WTC11 (cell line): ENCODE data around the gene NPAS2. TPM values are rescaled to one million over a fixed set of nuclear protein-coding genes. Genes with fewer than 3 reads are reported as not detected.

Experiments used
- ATAC-seq: fragments of 200-7000 bp; cut with Tn5 transposase; 2 replicates; pipeline ENCODE4 v1.10.0; 2021; ENCODE audit warnings: mild to moderate bottlenecking, moderate library complexity
- CTCF ChIA-PET: fragments of 300-600 bp; sonication (Branson Sonifier 250); formaldehyde crosslinking; loops from one replicate; lab custom pipeline; 2021; ENCODE audit warnings: antibody characterized with exemption; lab: Charles Lee
- POLR2A ChIA-PET: fragments of 350-600 bp; sonication (Branson Sonifier 250); formaldehyde crosslinking; loops from one replicate; lab custom pipeline; 2021; ENCODE audit warnings: antibody characterized with exemption; lab: Charles Lee
- DNase-seq: peaks from one replicate; pipeline ENCODE4 v3.0.0; 2021; ENCODE audit warnings: low spot score
- H3K27ac Mint-ChIP-seq: 2 replicates; pipeline ENCODE4 v1.8.0; 2021; ENCODE audit warnings: mixed read lengths
- H3K27me3 Mint-ChIP-seq: 2 replicates; pipeline ENCODE4 v1.8.0; 2021; ENCODE audit warnings: low read depth, mild to moderate bottlenecking, moderate library complexity, mixed read lengths
- H3K36me3 Mint-ChIP-seq: 2 replicates; pipeline ENCODE4 v1.8.0; 2021; ENCODE audit warnings: mixed read lengths
- H3K4me1 Mint-ChIP-seq: 2 replicates; pipeline ENCODE4 v1.8.0; 2022; ENCODE audit warnings: mixed read lengths
- H3K4me3 Mint-ChIP-seq: 2 replicates; pipeline ENCODE4 v1.8.0; 2021; ENCODE audit warnings: mild to moderate bottlenecking, moderate library complexity, mixed read lengths
- H3K9me3 Mint-ChIP-seq: 2 replicates; pipeline ENCODE4 v1.8.0; 2021; ENCODE audit warnings: mixed read lengths
- ATF2 ChIP-seq: sonication (generic); formaldehyde crosslinking; IDR thresholded peaks from 2 replicates; pipeline ENCODE4 v1.8.1; 2022; ENCODE audit warnings: low read depth, missing genetic modification reagents, borderline replicate concordance
- CDX4 ChIP-seq: fragments of 250-450 bp; sonication (Bioruptor Pico); IDR thresholded peaks from 2 replicates; pipeline ENCODE4 v1.9.0; 2021; ENCODE audit warnings: moderate library complexity, mild to moderate bottlenecking, inconsistent platforms, borderline replicate concordance
- IRF2 ChIP-seq: sonication (generic); formaldehyde crosslinking; IDR thresholded peaks from 2 replicates; pipeline ENCODE4 v1.8.0; 2022; ENCODE audit warnings: low read depth, missing genetic modification reagents, borderline replicate concordance
- MYBL2 ChIP-seq: sonication (generic); formaldehyde crosslinking; IDR thresholded peaks from 2 replicates; pipeline ENCODE4 v1.8.1; 2023; ENCODE audit warnings: mild to moderate bottlenecking, moderate library complexity, missing genetic modification reagents
- NR3C1 ChIP-seq: sonication (generic); formaldehyde crosslinking; conservative IDR thresholded peaks from 2 replicates; pipeline ENCODE4 v1.8.1; 2023; ENCODE audit warnings: low read depth, mild to moderate bottlenecking, missing genetic modification reagents
- PREB ChIP-seq: sonication (generic); formaldehyde crosslinking; IDR thresholded peaks from 2 replicates; pipeline ENCODE4 v1.8.1; 2022; ENCODE audit warnings: mild to moderate bottlenecking, missing genetic modification reagents, moderate library complexity, borderline replicate concordance
- SOX15 ChIP-seq: fragments of 250-450 bp; sonication (Bioruptor Pico); IDR thresholded peaks from 2 replicates; pipeline ENCODE4 v1.9.0; 2021; ENCODE audit warnings: mild to moderate bottlenecking
- TP53 ChIP-seq: sonication (generic); formaldehyde crosslinking; IDR thresholded peaks from 2 replicates; pipeline ENCODE4 v1.8.1; 2023; ENCODE audit warnings: mild to moderate bottlenecking, missing genetic modification reagents
- ZNF121 ChIP-seq: sonication (generic); formaldehyde crosslinking; IDR thresholded peaks from 2 replicates; pipeline ENCODE4 v1.8.0; 2023; ENCODE audit warnings: missing genetic modification reagents
- ZNF281 ChIP-seq: sonication (generic); formaldehyde crosslinking; IDR thresholded peaks from 2 replicates; pipeline ENCODE4 v1.8.0; 2023; ENCODE audit warnings: mild to moderate bottlenecking, missing genetic modification reagents
- ZNF317 ChIP-seq: sonication (generic); formaldehyde crosslinking; IDR thresholded peaks from 2 replicates; pipeline ENCODE4 v1.8.1; 2023; ENCODE audit warnings: low read depth, mild to moderate bottlenecking, moderate library complexity, missing genetic modification reagents, borderline replicate concordance
- ZNF416 ChIP-seq: fragments of 250-450 bp; sonication (Bioruptor Pico); IDR thresholded peaks from 2 replicates; pipeline ENCODE4 v1.9.0; 2021; ENCODE audit warnings: mild to moderate bottlenecking, inconsistent platforms
- total RNA-seq: library from RNA; stranded (reverse); gene quantifications from 3 replicates; pipeline ENCODE4 v1.2.3, GENCODE V29; 2021
- TF ChIP-seq, protein P1 (sequence below): sonication (generic); formaldehyde crosslinking; IDR thresholded peaks from 2 replicates; pipeline ENCODE4 v1.8.0; 2022; ENCODE audit warnings: mild to moderate bottlenecking, missing genetic modification reagents
- TF ChIP-seq, protein P2 (sequence below): fragments of 250-450 bp; sonication (Bioruptor Pico); IDR thresholded peaks from 2 replicates; pipeline ENCODE4 v1.9.0; 2021; ENCODE audit warnings: mild to moderate bottlenecking, borderline replicate concordance

NPAS2 gene
- total RNA-seq, 1 experiment from 2014 or later: 2.6 TPM

- TF ChIP-seq ZNF281 (no peak), SOX15 (no peak)
- TF ChIP-seq, protein P1, sequence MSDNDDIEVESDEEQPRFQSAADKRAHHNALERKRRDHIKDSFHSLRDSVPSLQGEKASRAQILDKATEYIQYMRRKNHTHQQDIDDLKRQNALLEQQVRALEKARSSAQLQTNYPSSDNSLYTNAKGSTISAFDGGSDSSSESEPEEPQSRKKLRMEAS: no peak
- TF ChIP-seq, all 79 proteins: peak for 0
Observed at GRCh38 chr2:100971221-100971620, 151.3 kb downstream of the NPAS2 start (continued).

- Mint-ChIP-seq H3K9me3 (no peaks in the 10 kb centered on the region), H3K36me3 (no peaks in the 10 kb centered on the region), H3K27ac (no peak overlapping the region), H3K27me3 (no peaks in the 10 kb centered on the region), H3K4me1 (no peaks in the 10 kb centered on the region), H3K4me3 (no peak overlapping the region)
- POLR2A ChIA-PET: no interaction called here
- CTCF ChIA-PET: no interaction called here
- TF ChIP-seq IRF2 (CRISPR knock-in tag) (no peak), TP53 (CRISPR knock-in tag) (no peak), ATF2 (CRISPR knock-in tag) (no peak), ZNF416 (CRISPR knock-in tag) (no peak), CDX4 (CRISPR knock-in tag) (no peak), MYBL2 (CRISPR knock-in tag) (no peak), ZNF317 (CRISPR knock-in tag) (no peak), PREB (CRISPR knock-in tag) (no peak), NR3C1 (CRISPR knock-in tag) (no peak), ZNF121 (CRISPR knock-in tag) (no peak)
- TF ChIP-seq, protein P2, sequence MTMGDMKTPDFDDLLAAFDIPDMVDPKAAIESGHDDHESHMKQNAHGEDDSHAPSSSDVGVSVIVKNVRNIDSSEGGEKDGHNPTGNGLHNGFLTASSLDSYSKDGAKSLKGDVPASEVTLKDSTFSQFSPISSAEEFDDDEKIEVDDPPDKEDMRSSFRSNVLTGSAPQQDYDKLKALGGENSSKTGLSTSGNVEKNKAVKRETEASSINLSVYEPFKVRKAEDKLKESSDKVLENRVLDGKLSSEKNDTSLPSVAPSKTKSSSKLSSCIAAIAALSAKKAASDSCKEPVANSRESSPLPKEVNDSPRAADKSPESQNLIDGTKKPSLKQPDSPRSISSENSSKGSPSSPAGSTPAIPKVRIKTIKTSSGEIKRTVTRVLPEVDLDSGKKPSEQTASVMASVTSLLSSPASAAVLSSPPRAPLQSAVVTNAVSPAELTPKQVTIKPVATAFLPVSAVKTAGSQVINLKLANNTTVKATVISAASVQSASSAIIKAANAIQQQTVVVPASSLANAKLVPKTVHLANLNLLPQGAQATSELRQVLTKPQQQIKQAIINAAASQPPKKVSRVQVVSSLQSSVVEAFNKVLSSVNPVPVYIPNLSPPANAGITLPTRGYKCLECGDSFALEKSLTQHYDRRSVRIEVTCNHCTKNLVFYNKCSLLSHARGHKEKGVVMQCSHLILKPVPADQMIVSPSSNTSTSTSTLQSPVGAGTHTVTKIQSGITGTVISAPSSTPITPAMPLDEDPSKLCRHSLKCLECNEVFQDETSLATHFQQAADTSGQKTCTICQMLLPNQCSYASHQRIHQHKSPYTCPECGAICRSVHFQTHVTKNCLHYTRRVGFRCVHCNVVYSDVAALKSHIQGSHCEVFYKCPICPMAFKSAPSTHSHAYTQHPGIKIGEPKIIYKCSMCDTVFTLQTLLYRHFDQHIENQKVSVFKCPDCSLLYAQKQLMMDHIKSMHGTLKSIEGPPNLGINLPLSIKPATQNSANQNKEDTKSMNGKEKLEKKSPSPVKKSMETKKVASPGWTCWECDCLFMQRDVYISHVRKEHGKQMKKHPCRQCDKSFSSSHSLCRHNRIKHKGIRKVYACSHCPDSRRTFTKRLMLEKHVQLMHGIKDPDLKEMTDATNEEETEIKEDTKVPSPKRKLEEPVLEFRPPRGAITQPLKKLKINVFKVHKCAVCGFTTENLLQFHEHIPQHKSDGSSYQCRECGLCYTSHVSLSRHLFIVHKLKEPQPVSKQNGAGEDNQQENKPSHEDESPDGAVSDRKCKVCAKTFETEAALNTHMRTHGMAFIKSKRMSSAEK (CRISPR knock-in tag): no peak
- no peak for ATAC-seq
- no peak for DNase-seq
Observed at GRCh38 chr2:100972452-100972851, 152.5 kb downstream of the NPAS2 start.
